ENCODE data around the gene CD226. TPM values are rescaled to one million over a fixed set of nuclear protein-coding genes. Genes with fewer than 3 reads are reported as not detected.
"Not testable (repeated sequence)": the region's sequence is repeated elsewhere in the genome, so short reads cannot be mapped to it uniquely, and the experiment has no call there.

Gene CD226
- total and polyA plus RNA-seq, 2 of the 4 experiments (the other 2 are of a cell fraction) = 0.29 to 1.1 TPM

GRCh38 chr18:69941183-69941582 is 6.5 kb downstream of the CD226 start:
- in situ Hi-C loops (cut with MboI; ENCODE audit: low sequenced_read_pairs) = no loop called here

GRCh38 chr18:69939812-69940211 is 7.9 kb downstream of the CD226 start:
- H3K4me2 ChIP-seq (ENCODE audit: low read depth, low read length); H4K20me1 ChIP-seq (ENCODE audit: insufficient read depth, low read length); ATAC-seq (ENCODE audit: low read depth); H3K4me3 ChIP-seq (ENCODE audit: insufficient read depth, low read depth, low read length); H4K5ac ChIP-seq (ENCODE audit: low read depth, low read length); H3K79me1 ChIP-seq (ENCODE audit: low read depth in 1 of 2, low read length in 2 of 2); H3K4me1 ChIP-seq (ENCODE audit: control insufficient read depth, insufficient read depth, low read length); dilution Hi-C loops (cut with HindIII; ENCODE audit: low sequenced_read_pairs, unreplicated experiment); H3K27ac ChIP-seq (ENCODE audit: insufficient read depth, low read length); H2AK5ac ChIP-seq (ENCODE audit: low read depth, low read length); in situ Hi-C loops (cut with MboI; ENCODE audit: low sequenced_read_pairs); H3K36me3 ChIP-seq (ENCODE audit: control insufficient read depth, insufficient read depth, low read length); H2BK20ac ChIP-seq (ENCODE audit: low read depth, low read length); H3K4ac ChIP-seq (ENCODE audit: low read depth, low read length); H3K56ac ChIP-seq (ENCODE audit: extremely low read depth, insufficient read depth, low read length); H3K23ac ChIP-seq (ENCODE audit: low read depth, low read length); BruUV-seq (replicated peaks); H3K9me1 ChIP-seq (ENCODE audit: insufficient read depth, low read length); H2BK120ac ChIP-seq (ENCODE audit: low read depth, low read length); H2BK15ac ChIP-seq (ENCODE audit: low read depth, low read length); H3K9ac ChIP-seq (ENCODE audit: low read depth, low read length); H2BK5ac ChIP-seq (ENCODE audit: low read depth, low read length, poor library complexity, severe bottlenecking); H3K27me3 ChIP-seq (ENCODE audit: control insufficient read depth, insufficient read depth, low read length); DNase-seq; H4K8ac ChIP-seq (ENCODE audit: low read depth in 2 of 2, low read length in 2 of 2); H4K91ac ChIP-seq (ENCODE audit: insufficient read depth, low read depth, low read length); H3K18ac ChIP-seq (ENCODE audit: low read depth, low read length); H2AK9ac ChIP-seq (replicated peaks; ENCODE audit: low read depth, low read length, poor library complexity); CTCF ChIA-PET; POLR2A ChIA-PET (ENCODE audit: unreplicated experiment); H3K14ac ChIP-seq (replicated peaks; ENCODE audit: low read depth, low read length); H3K9me3 ChIP-seq (ENCODE audit: control insufficient read depth, insufficient read depth, low read length); H2AFZ ChIP-seq (replicated peaks; ENCODE audit: low read length, poor library complexity): not testable (repeated sequence)
- no CpG with 5 or more reads among the region's 4 CpGs for WGBS, 2 experiments (ENCODE audit: extremely low coverage in 2 of 2, insufficient read length in 1 of 2)
- intact Hi-C loops (cut with micrococcal nuclease) = loop anchor here (10.0 kb wide), 1 partner anchor 65 kb away; no protein-coding TSS in a partner anchor

More at GRCh38 chr18:69941183-69941582, 6.5 kb downstream of the CD226 start:
- Histone ChIP-seq H3K14ac (replicated peaks; ENCODE audit: low read depth, low read length) (no peak overlapping the region), H3K4me3 (ENCODE audit: insufficient read depth, low read depth, low read length) (no peak overlapping the region), H3K9me3 (ENCODE audit: control insufficient read depth, insufficient read depth, low read length) (no peaks in the 10 kb centered on the region), H2AFZ (replicated peaks; ENCODE audit: low read length, poor library complexity) (no peak overlapping the region), H3K18ac (ENCODE audit: low read depth, low read length) (no peak overlapping the region), H4K8ac (ENCODE audit: low read depth in 2 of 2, low read length in 2 of 2) (no peak overlapping the region), H3K4me2 (ENCODE audit: low read depth, low read length) (no peak overlapping the region), H3K4ac (ENCODE audit: low read depth, low read length) (no peak overlapping the region), H3K9ac (ENCODE audit: low read depth, low read length) (no peak overlapping the region), H4K91ac (ENCODE audit: insufficient read depth, low read depth, low read length) (no peak overlapping the region), H2BK120ac (ENCODE audit: low read depth, low read length) (no peak overlapping the region), H3K23ac (ENCODE audit: low read depth, low read length) (no peak overlapping the region), H3K9me1 (ENCODE audit: insufficient read depth, low read length) (no peaks in the 10 kb centered on the region), H4K20me1 (ENCODE audit: insufficient read depth, low read length) (no peaks in the 10 kb centered on the region), H2BK15ac (ENCODE audit: low read depth, low read length) (no peak overlapping the region), H3K79me1 (ENCODE audit: low read depth in 1 of 2, low read length in 2 of 2) (no peaks in the 10 kb centered on the region), H3K27ac (ENCODE audit: insufficient read depth, low read length) (no peak overlapping the region), H3K27me3 (ENCODE audit: control insufficient read depth, insufficient read depth, low read length) (no peaks in the 10 kb centered on the region), H2BK20ac (ENCODE audit: low read depth, low read length) (no peak overlapping the region), H2AK5ac (ENCODE audit: low read depth, low read length) (no peak overlapping the region), H3K36me3 (ENCODE audit: control insufficient read depth, insufficient read depth, low read length) (no peaks in the 10 kb centered on the region), H3K56ac (ENCODE audit: extremely low read depth, insufficient read depth, low read length) (no peak overlapping the region), H2BK5ac (ENCODE audit: low read depth, low read length, poor library complexity, severe bottlenecking) (no peak overlapping the region), H2AK9ac (replicated peaks; ENCODE audit: low read depth, low read length, poor library complexity) (no peak overlapping the region), H4K5ac (ENCODE audit: low read depth, low read length) (no peak overlapping the region), H3K4me1 (ENCODE audit: control insufficient read depth, insufficient read depth, low read length) (no peaks in the 10 kb centered on the region)
- ATAC-seq (ENCODE audit: low read depth) (no peak), DNase-seq (no peak)
- BruUV-seq (replicated peaks) = no TSS peak
- dilution Hi-C loops (cut with HindIII; ENCODE audit: low sequenced_read_pairs, unreplicated experiment) (no loop called here), intact Hi-C loops (cut with micrococcal nuclease) (no loop called here)
- WGBS, 2 experiments (ENCODE audit: extremely low coverage in 2 of 2, insufficient read length in 1 of 2) = no CpG with 5 or more reads among the region's 1 CpG
- ChIA-PET CTCF (no interaction called here), POLR2A (ENCODE audit: unreplicated experiment) (no interaction called here)
- no peak for TF ChIP-seq NFE2L2 (IDR thresholded peaks at IDR 0.05; ENCODE audit: low read depth, low read length)
- TF ChIP-seq, protein P1, sequence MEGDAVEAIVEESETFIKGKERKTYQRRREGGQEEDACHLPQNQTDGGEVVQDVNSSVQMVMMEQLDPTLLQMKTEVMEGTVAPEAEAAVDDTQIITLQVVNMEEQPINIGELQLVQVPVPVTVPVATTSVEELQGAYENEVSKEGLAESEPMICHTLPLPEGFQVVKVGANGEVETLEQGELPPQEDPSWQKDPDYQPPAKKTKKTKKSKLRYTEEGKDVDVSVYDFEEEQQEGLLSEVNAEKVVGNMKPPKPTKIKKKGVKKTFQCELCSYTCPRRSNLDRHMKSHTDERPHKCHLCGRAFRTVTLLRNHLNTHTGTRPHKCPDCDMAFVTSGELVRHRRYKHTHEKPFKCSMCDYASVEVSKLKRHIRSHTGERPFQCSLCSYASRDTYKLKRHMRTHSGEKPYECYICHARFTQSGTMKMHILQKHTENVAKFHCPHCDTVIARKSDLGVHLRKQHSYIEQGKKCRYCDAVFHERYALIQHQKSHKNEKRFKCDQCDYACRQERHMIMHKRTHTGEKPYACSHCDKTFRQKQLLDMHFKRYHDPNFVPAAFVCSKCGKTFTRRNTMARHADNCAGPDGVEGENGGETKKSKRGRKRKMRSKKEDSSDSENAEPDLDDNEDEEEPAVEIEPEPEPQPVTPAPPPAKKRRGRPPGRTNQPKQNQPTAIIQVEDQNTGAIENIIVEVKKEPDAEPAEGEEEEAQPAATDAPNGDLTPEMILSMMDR (conservative IDR thresholded peaks at IDR 0.05; ENCODE audit: low read depth, low read length) = no peak
- TF ChIP-seq MAZ (IDR thresholded peaks at IDR 0.05; ENCODE audit: borderline replicate concordance, low read depth, low read length) = no peak

Data from IMR-90 (cell line).